Measurements from ENCODE around the gene POU2AF2.
"Not testable (repeated sequence)": the region's sequence is repeated elsewhere in the genome, so short reads cannot be mapped to it uniquely, and the experiment has no call there.

Gene POU2AF2

GRCh38 chr11:111245425-111245824 is at the start of gene POU2AF2:
POU2AF2 (plus strand) TSS chr11:111245725; CDS start chr11:111245854, 129 bp downstream.
- DNase-seq (ENCODE audit: low read depth in 2 of 2), result no peak

DNA sequence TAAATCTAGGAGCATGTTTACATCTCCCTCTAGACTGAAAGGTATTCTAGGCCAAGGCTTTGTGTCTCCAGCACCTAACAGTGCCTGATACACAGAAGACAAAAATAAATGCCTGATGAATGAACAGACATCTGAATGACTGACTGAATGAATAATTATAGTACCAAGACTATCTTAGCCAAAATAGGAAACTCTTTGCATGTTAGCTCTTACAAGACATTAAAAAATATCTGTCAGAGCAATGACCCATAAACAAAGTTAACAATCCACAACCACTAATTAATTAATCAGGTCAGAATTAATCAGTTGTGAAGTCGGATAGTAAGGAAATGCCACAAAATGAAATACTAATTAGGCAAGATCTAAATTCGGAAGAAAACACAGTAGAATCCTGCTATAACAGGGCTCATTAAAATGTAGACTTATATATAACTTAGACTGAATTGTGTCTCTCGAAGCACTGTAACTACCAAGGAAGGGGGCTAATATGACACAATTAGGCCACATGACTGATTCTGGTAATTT is 45.5 kb upstream of the POU2AF2 start:
- no peak for DNase-seq (ENCODE audit: low read depth in 2 of 2)

DNA sequence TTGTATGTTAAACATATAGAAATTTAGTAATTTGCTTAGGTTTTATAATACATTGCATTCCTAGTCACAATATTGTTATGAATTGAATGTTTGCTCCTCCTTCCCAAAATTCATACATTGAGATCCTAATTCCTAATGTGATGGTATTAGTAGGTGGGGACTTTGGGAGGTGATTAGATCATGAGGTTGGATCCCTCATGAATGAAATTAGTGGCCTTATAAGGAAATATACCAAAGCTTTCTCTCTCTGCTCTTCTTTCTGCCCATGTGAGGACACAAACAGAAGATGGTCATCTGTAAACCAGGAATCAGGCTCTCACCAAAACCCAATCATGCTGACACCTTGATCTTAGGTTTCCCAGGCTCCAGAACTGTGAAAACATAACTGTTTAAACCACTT is 41.3 kb upstream of the POU2AF2 start:
- no peak for DNase-seq (ENCODE audit: low read depth in 2 of 2)

DNA sequence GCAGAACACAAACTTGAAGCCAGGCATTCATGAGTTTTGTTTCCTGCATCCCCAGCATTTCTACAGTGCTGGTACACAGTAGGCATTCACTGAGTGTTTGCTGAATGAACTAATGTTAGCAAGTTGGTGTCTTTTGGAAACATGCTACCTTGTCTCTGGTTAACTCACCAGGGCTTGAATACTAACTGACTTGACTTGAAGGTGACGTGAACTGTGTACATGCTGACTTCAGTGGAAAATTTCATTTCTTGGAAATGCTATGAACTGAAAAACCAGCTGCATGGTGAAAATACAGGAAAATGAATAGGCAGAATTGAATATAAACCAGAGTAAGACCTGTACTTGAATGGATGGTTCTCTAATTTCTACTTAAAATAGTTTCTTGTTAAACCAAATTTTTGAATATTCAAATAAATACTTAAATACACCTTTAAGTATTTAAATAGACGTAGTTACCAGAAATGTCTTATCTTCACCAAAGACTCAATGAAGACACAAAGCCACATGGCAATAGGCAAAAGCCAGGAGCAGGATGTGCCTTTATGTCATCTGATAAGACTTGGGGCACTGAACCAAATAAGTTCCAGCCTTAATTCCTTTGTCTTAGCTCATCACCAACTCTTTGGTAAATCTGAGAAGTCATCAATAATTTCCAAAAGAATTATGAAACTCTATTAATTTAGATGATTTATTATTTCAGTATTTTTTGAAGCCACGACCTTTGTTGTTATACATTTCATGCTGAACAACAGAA is 39.7 kb upstream of the POU2AF2 start:
- DNase-seq (ENCODE audit: low read depth in 2 of 2), result no peak

DNA sequence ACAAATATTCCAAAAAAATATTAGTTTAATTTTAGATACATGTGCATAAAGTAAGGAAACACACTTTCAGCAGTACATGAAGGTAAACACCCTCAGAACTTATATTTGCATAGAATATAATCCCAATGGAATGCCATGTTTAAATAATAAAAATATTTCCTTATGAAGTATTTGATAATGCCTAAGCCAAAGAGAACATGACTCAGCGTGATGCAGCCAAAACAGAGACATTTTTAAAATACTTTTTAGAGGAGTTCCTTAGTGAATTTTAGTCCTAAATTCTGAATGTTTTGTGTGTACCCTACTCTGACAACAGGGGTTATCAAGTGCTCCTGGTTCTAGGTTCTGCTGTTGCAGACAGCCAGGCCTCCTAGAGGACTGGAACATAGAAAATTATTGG is 39.1 kb upstream of the POU2AF2 start:
- no peak for DNase-seq (ENCODE audit: low read depth in 2 of 2)

DNA sequence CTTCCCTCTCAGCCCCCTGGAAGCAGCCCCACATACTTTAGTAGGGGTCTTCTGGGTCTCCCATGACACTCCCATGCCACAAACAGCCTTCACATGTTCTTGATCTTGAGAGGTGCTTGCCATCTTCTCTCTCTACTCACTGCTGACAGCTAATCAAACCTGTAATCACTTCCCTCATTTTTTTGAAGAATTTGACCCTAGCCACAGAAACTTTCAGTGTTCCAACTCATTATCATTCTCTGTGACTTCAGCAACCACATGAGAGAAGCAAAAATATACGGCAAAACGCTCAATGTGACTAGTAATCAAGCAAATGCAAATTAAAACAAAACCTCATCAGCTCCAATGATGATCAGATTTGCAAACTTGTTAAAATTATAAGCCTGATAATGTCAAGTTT is 38.3 kb upstream of the POU2AF2 start:
- no peak for DNase-seq (ENCODE audit: low read depth in 2 of 2)

GRCh38 chr11:111209543-111210355 is 35.8 kb upstream of the POU2AF2 start:
- DNase-seq (ENCODE audit: low read depth in 2 of 2), result no peak

GRCh38 chr11:111213256-111213655 is 32.3 kb upstream of the POU2AF2 start:
- no peak for DNase-seq (ENCODE audit: low read depth in 2 of 2)

DNA sequence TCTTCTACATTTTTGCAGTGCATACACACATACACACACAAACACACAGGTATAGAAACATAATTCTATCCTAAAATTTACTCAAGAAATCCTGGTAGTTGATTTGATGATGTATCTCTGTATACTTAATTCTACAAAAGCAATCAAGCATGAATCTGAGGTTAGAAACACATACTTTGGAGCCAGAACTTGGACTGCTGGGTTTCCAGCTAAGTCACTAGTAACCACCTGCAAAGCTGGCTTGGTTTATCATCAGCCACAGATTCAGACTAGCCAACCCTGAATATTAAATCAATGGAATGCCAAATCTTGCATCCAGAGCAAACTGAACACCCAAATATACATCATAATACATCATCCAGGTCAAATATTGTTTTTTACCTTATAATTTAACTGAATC is 24.8 kb upstream of the POU2AF2 start:
- no peak for DNase-seq (ENCODE audit: low read depth in 2 of 2)

DNA sequence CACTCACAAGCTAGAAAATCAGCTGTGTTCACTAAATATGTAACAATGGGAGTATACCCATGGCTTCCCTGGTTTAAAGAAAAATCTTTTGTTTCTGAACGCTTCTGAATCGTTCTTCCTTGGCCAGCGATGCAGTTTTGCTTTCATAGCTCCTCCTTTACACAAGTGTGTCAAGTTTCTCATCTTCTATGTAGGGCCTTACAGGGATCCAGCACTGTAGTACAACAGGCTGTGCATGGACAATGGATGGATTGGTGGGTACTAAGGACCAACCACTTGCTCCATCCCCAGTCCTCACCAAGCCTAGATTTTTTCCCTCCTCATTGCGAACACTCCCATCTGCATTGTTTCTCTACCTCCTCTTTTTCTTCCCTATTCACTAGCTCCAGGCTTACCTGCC is 24.3 kb upstream of the POU2AF2 start:
- no peak for DNase-seq (ENCODE audit: low read depth in 2 of 2)

DNA sequence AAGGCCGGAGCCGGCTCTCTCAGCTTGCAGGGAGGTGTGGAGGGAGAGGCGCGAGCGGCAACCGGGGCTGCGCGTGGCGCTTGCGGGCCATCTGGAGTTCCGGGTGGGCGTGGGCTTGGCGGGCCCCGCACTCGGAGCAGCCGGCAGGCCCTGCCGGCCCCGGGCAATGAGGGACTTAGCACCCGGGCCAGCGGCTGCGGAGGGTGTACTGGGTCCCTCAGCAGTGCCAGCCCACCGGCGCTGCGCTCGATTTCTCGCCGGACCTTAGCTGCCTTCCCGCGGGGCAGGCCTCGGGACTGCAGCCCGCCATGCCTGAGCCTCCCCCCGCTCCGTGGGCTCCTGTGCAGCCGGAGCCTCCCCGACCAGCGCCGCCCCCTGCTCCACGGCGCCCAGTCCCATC is 23.6 kb upstream of the POU2AF2 start:
- DNase-seq (ENCODE audit: low read depth in 2 of 2), result not testable (repeated sequence)

DNA sequence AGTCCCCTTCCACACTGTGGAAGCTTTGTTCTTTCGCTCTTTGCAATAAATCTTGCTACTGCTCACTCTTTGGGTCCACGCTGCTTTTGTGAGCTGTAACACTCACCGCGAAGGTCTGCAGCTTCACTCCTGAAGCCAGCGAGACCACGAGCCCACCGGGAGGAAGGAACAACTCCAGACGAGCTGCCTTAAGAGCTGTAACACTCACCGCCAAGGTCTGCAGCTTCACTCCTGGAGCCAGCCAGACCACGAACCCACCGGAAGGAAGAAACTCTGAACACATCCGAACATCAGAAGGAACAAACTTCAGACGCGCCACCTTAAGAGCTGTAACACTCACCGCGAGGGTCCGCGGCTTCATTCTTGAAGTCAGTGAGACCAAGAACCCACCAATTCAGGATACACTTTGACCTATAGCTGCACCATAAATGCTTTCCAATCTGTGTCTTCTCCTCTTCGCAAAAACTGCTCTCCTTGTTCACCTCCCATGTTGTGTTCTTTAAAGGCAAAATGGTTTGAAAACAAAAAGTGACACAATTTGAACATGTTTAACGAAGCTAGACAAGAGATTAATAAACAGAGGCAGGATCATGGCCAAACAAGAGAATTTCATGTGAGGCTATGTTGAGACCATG is 22.6 kb upstream of the POU2AF2 start:
- DNase-seq (ENCODE audit: low read depth in 2 of 2), result not testable (repeated sequence)

DNA sequence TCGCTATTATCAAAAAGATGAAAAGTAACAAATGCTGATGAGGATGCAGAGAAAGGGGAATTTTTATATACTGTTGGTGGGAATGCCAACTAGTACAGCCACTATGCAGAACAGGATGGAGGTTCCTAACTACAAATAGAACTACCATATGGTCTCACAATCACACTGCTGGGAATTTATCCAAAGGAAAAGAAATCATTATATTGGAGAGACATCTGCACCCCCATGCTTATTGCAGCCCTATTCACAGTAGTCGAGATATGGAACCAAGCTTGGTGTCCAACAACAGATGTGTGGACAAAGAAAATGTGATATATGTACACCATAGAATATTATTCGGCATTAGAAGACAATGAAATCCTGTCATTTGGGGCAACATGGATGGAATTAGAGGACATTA is 19.6 kb upstream of the POU2AF2 start:
- DNase-seq (ENCODE audit: low read depth in 2 of 2), result no peak

DNA sequence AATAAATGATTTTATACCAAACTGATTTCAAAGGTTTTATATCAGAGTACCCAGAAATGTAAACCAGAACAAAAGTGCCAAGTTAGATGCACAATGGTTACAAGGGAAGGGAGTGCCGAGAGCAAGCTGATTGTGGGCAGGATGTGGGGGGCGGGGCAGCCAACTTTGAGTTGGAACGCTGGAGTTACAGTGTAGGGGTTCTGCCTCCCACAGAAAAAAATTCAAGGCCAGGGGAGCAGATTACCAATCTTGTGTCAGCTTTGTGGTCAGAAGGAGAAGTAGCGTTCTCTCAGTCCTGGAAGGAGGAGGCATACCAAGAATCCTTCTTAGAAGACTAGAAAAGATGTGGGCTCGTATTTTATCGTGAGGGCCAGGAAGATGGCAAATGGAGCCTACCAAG is 15.9 kb upstream of the POU2AF2 start:
- DNase-seq (ENCODE audit: low read depth in 2 of 2), result no peak

GRCh38 chr11:111230122-111230465 is 15.4 kb upstream of the POU2AF2 start:
- no peak for DNase-seq (ENCODE audit: low read depth in 2 of 2)

DNA sequence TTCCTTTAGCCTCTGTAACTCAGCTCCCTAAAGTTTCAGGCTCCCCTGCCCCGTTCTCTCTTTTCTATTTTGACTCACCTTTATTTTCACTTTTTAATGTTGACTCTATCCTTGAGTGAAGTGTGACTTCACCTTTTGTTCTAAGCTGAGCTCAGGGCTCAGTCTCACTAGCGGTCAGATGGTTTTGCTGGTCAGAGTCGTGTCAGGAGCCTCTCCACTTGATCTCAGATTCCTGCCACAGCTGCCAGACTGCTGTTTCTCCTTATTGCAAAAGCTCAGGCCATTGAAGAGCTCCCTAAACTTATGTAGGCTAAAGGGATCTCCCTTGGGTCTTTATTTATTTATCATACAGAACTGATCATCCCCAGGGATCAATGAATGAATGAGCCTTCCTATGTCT is 13.7 kb upstream of the POU2AF2 start:
- DNase-seq (ENCODE audit: low read depth in 2 of 2), result no peak

- DNase-seq (ENCODE audit: low read depth in 2 of 2), result no peak
Measured at GRCh38 chr11:111236383-111236782, 9.1 kb upstream of the POU2AF2 start.

DNA sequence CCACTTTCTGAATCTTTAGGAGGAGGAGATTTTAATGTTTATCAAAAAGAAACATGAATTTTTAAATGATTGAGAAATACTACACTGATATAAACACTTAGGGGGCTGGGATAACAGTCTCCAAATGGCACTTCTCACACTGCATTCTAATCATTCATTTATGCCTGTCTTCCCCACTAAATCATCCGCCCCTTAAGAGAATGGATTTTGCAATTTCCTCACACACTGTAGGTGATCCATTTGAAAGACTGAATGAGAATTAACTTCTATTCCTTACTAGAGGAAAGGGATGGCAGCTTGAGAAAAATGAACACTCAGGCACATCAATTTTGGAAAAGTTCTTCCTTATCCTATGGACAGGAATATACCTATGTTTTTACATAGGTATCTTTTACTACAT is 7.6 kb upstream of the POU2AF2 start:
- no peak for DNase-seq (ENCODE audit: low read depth in 2 of 2)

- DNase-seq (ENCODE audit: low read depth in 2 of 2), result no peak
Measured at GRCh38 chr11:111246956-111247355, 1.4 kb downstream of the POU2AF2 start.

DNA sequence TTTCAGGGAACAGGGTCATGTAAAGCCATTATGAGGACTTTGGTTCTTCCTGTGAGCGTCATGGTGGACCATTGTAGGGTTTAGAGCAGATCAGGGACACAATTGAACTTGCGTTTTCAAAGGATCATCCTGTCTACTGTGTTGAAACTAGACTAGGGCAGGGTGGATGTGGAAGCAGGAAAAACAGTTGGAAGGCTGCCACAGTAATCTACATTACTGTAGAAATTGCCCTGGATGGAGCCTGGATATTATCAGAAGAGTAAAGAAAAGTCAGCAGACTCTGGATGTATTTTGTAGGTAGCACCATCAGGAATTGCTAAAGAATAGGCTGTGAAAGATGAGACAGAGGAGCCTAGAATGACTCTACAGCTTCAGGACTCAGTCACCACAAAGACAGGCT is 5.4 kb downstream of the POU2AF2 start:
- no peak for DNase-seq (ENCODE audit: low read depth in 2 of 2)

DNA sequence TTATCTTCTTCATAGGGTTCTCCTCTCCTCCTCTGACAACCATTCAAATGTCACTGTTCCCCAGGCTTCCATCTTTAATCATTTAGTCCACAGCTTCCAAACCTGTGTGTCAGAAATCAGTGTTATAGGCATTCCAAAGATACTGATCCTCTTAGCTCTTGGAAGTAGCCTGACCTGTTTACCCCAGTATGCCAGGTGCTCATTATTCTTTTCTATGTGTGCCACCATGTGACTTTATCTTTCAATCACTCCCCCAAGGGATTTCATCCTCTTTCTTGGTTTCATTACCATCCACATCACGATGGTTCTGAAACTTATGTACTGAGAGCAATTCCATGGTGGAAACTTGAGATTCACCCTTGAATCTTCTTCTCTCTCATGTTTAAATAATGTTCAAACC is 7.6 kb downstream of the POU2AF2 start:
- no peak for DNase-seq (ENCODE audit: low read depth in 2 of 2)

DNA sequence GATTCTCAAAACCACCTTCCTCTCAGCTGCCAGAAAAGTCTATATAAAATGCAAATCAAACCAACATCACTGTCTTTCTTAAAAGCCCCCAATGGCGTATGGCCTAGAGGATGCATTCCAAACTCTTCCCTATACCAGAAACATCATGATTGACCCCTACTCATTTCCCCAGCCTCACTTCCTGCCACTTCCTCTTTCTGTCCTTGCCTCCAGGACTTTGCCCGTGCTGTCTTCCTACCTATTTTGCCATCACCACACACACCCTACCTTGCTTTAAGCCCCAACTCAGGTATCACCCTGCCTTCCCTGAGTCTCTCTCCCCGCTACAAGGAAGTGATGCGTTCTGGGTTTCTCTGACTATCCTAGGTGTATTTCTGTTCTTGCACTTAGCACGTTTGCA is 8.1 kb downstream of the POU2AF2 start:
- no peak for DNase-seq (ENCODE audit: low read depth in 2 of 2)

DNA sequence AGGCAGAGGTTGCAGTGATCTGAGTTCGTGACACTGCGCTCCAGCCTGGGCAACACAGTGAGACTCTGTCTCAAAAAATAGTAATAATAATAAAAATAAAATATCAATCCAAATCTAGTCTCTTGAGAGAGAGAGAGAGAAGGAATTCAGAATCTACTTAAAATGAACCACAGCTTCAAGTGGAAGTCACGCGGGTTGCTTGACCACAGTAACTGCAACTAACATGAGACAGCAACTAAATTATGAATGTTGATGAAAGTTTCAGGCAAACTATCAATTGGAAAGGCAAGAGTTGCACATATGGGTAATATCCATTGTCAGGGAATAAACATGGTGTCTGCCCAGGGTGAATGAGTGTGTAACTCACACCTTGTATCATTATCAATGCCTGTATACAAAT is 12.5 kb downstream of the POU2AF2 start:
- DNase-seq (ENCODE audit: low read depth in 2 of 2), result no peak

All from stimulated activated CD8-positive, alpha-beta memory T cell treated with anti-CD3 and anti-CD28 coated beads, Interleukin-2, amount 100 ng/mL, for 48 hours (primary cell).